Measurements from ENCODE around the gene NSUN3. TPM values are rescaled to one million over a fixed set of nuclear protein-coding genes. Genes with fewer than 3 reads are reported as not detected.

Gene NSUN3
- total RNA-seq, result 3.3 and 8.2 TPM in 2 replicates

DNA sequence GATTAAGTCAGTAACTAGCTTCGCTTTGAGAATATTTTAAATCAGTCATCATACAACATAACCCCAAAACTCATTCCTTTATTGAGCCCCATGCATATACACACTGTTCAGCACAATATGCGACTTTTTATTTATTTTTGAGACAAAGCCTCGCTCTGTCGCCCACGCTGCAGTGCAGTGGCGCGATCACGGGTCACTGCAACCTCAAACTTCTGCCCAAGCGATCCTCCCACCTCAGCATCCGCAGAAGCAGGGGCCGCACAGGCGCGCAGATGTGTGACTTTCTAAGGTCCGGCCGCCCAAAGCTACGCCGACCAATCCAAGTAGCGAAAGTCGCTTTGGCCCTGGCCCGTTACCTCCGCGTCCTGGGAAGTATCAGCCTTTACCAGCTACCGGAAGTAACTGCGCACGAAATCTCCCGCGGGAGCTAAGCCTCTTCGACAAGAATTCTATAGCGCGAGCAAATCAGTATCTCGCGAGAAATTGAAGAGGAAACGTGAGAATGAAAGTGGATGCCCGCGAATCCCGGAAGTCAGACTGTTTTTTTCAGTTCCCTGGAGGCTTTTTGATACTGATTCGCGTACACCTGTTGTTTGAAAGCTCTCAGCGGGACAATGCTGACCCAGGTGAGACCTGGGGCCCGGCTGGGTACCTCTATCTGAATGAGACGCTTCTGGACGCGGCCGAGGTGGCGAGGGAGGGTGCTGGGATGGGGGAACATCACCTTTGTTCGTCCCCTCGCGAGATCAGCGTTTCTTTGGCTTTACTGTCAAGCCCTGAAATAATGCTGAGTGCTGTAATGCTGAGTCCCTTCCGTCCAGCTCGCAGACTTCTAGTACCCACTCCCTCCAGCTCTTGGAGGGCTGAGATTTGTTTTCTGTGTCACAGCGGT, at the start of gene NSUN3, which contains the start of gene DHFR2:
Gene NSUN3 (plus strand): TSS at position 549 of the 892 bp plus-strand sequence. CDS start 66 bp downstream, at position 615.
Gene DHFR2 (minus strand): TSS at position 404 of the 892 bp plus-strand sequence. CDS start 1,405 bp downstream, outside the sequence.

DNA sequence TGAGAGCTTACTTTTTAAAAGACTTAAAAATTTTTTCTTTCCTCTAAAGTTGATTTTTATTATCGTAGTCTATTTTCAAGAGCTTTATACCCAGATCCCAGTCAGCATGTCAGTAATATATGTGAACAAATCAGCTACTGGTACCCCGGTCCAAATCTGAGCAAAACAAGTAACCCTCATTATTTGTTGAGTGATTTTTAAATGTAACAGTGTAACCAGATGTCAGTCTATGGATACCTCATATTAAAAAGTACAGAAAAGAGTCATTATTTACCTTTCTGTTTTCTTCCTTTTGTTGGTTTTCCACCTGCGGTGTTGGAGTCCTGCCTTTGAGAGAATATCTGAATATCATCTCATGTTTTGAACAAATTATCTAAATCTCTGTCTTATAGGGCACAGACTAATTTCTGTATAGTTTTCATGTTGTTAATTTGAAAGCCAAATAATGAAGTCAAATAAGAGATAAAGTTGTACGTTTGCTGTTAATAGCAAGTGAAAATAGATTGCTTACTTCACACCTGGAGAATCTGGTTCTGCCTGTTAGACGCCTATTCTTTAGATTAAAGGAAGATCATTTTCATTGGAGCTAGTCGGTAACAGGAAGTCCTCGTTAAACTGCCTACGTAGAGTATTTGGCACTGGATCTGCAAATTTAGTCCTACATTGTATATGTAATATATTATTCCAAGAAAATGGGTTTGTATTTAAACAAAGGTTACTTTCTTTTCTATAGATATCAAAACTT, 34.6 kb upstream of the NSUN3 start, which contains the start of gene STX19:
Gene STX19 (minus strand): TSS at position 505 of the 745 bp plus-strand sequence. CDS start 13,328 bp downstream, outside the sequence.

Other genes starting within 250 kb of the NSUN3 start
- 8.6 and 11.9 TPM in 2 replicates for gene PROS1, start 89.2 kb upstream of the NSUN3 start, total RNA-seq
- 3.4 and 5.7 TPM in 2 replicates for gene ARL13B, start 82.9 kb upstream of the NSUN3 start, total RNA-seq
- not detected in 2 replicates for gene STX19, start 34.5 kb upstream of the NSUN3 start, total RNA-seq
- 1.9 and 2.7 TPM in 2 replicates for gene DHFR2, start 145 bp upstream of the NSUN3 start, total RNA-seq